GM23338 (cell line): ENCODE measurements around the gene SNRNP48. TPM values are rescaled to one million over a fixed set of nuclear protein-coding genes. Genes with fewer than 3 reads are reported as not detected.

Experiments
- ATAC-seq: fragments of 200-7000 bp; cut with Tn5 transposase; 3 replicates; pipeline ENCODE4 v1.9.1; 2020
- DNase-seq: peaks from one replicate; pipeline ENCODE4 v3.0.0-alpha.2; 2015; ENCODE audit warnings: low spot score
- H2AFZ ChIP-seq: fragments of 200-600 bp; sonication (generic); 2 replicates; pipeline ENCODE4 v1.8.0; 2016; ENCODE audit warnings: antibody characterized with exemption, mild to moderate bottlenecking, moderate library complexity
- H3F3A ChIP-seq: fragments of 200-600 bp; sonication (generic); replicated peaks from 2 replicates; pipeline ENCODE4 v1.8.0; 2017; ENCODE audit warnings: antibody characterized with exemption, mixed run types, low read depth
- H3K27ac ChIP-seq: fragments of 200-600 bp; sonication (generic); 2 replicates; pipeline ENCODE4 v1.6.1; 2016; ENCODE audit warnings: low read depth
- H3K27me3 ChIP-seq: fragments of 200-600 bp; sonication (generic); 2 replicates; pipeline ENCODE4 v1.8.0; 2016; ENCODE audit warnings: mild to moderate bottlenecking, mixed run types, moderate library complexity; ENCODE audit not compliant: insufficient read depth
- H3K36me3 ChIP-seq: fragments of 200-600 bp; sonication (generic); 2 replicates; pipeline ENCODE4 v1.8.0; 2016; ENCODE audit warnings: mild to moderate bottlenecking; ENCODE audit not compliant: insufficient read depth
- H3K4me1 ChIP-seq: fragments of 200-600 bp; sonication (generic); 2 replicates; pipeline ENCODE4 v1.8.0; 2016; ENCODE audit warnings: mild to moderate bottlenecking, moderate library complexity; ENCODE audit not compliant: insufficient read depth
- H3K4me2 ChIP-seq: fragments of 200-600 bp; sonication (generic); 2 replicates; pipeline ENCODE4 v1.7.1; 2017; ENCODE audit warnings: mixed run types
- H3K4me3 ChIP-seq: fragments of 200-600 bp; sonication (generic); 2 replicates; pipeline ENCODE4 v1.6.1; 2016; ENCODE audit warnings: mixed run types
- H3K79me2 ChIP-seq: fragments of 200-600 bp; sonication (generic); replicated peaks from 2 replicates; pipeline ENCODE4 v1.8.0; 2017; ENCODE audit warnings: mild to moderate bottlenecking; ENCODE audit not compliant: insufficient read depth
- H3K9me2 ChIP-seq: fragments of 200-600 bp; sonication (generic); 2 replicates; pipeline ENCODE4 v1.8.0; 2017; ENCODE audit not compliant: insufficient read depth
- H4K20me1 ChIP-seq: fragments of 200-600 bp; sonication (generic); replicated peaks from 2 replicates; pipeline ENCODE4 v1.8.0; 2017; ENCODE audit warnings: mild to moderate bottlenecking; ENCODE audit not compliant: insufficient read depth
- H3K27ac Mint-ChIP-seq: 2 replicates; pipeline ENCODE4 v1.8.0; 2020; ENCODE audit warnings: inconsistent platforms, mild to moderate bottlenecking, moderate library complexity, mixed read lengths
- H3K27me3 Mint-ChIP-seq: 3 replicates; pipeline ENCODE4 v1.8.0; 2022; ENCODE audit warnings: low read depth, mild to moderate bottlenecking, moderate library complexity, mixed read lengths, inconsistent platforms; ENCODE audit not compliant: insufficient read depth, poor library complexity
- H3K36me3 Mint-ChIP-seq: 3 replicates; pipeline ENCODE4 v1.8.0; 2021; ENCODE audit warnings: low read depth, mild to moderate bottlenecking, inconsistent platforms, moderate library complexity, mixed read lengths
- H3K4me1 Mint-ChIP-seq: 3 replicates; pipeline ENCODE4 v1.8.0; 2020; ENCODE audit warnings: mild to moderate bottlenecking, inconsistent platforms, mixed read lengths
- H3K4me3 Mint-ChIP-seq: 3 replicates; pipeline ENCODE4 v1.8.0; 2021; ENCODE audit warnings: moderate library complexity, mild to moderate bottlenecking, inconsistent platforms, mixed read lengths
- H3K9me3 Mint-ChIP-seq: 3 replicates; pipeline ENCODE4 v1.8.0; 2020; ENCODE audit warnings: moderate library complexity, mild to moderate bottlenecking, inconsistent platforms, mixed read lengths
- CREB1 ChIP-seq: fragments of 250-450 bp; sonication (Bioruptor Pico); IDR thresholded peaks from 2 replicates; pipeline ENCODE4 v1.5.0; 2020; ENCODE audit warnings: low read depth, mild to moderate bottlenecking, moderate library complexity
- CTCF ChIP-seq, 2 experiments: fragments of 200-600 bp in 1 of 2; sonication (generic) in 1 of 2; conservative IDR thresholded peaks; 2 replicates each; pipeline versions ENCODE4 v1.5.1 to v1.6.1; 2016 to 2017; ENCODE audit warnings: antibody characterized with exemption in 2 of 2, low read depth in 2 of 2, mild to moderate bottlenecking in 2 of 2, moderate library complexity in 1 of 2
- ETS1 ChIP-seq: IDR thresholded peaks from 2 replicates; pipeline ENCODE4 v1.6.1; 2016; ENCODE audit warnings: antibody characterized with exemption
- EZH2 ChIP-seq: fragments of 200-600 bp; sonication (generic); IDR thresholded peaks from one replicate; pipeline ENCODE4 v1.8.0; 2017; ENCODE audit warnings: antibody characterized with exemption, mild to moderate bottlenecking, low read depth; ENCODE audit not compliant: unreplicated experiment
- EZH2phosphoT487 ChIP-seq: fragments of 200-600 bp; sonication (generic); IDR thresholded peaks from one replicate; pipeline ENCODE4 v1.8.1; 2018; ENCODE audit warnings: antibody characterized with exemption; ENCODE audit not compliant: unreplicated experiment
- JUNB ChIP-seq: IDR thresholded peaks from one replicate; pipeline ENCODE4 v1.6.1; 2016; ENCODE audit warnings: antibody characterized with exemption; ENCODE audit not compliant: unreplicated experiment
- NANOG ChIP-seq: IDR thresholded peaks from 2 replicates; pipeline ENCODE4 v1.6.1; 2016; ENCODE audit warnings: antibody characterized with exemption, borderline replicate concordance
- POLR2AphosphoS5 ChIP-seq: IDR thresholded peaks from 2 replicates; pipeline ENCODE4 v1.6.1; 2016; ENCODE audit warnings: antibody characterized with exemption, low read depth
- REST ChIP-seq: IDR thresholded peaks from one replicate; pipeline ENCODE4 v1.6.1; 2018; ENCODE audit warnings: antibody characterized with exemption; ENCODE audit not compliant: unreplicated experiment
- STAT1 ChIP-seq: IDR thresholded peaks from one replicate; pipeline ENCODE4 v1.6.1; 2016; ENCODE audit warnings: antibody characterized with exemption; ENCODE audit not compliant: unreplicated experiment
- ZNF114 ChIP-seq: fragments of 250-450 bp; sonication (Bioruptor Pico); IDR thresholded peaks from 2 replicates; pipeline ENCODE4 v1.5.0; 2020; ENCODE audit warnings: mild to moderate bottlenecking, moderate library complexity
- ZNF331 ChIP-seq: fragments of 250-450 bp; sonication (Bioruptor Pico); IDR thresholded peaks from 2 replicates; pipeline ENCODE4 v1.5.0; 2020; ENCODE audit warnings: low read depth, mild to moderate bottlenecking, moderate library complexity
- ZNF462 ChIP-seq: fragments of 250-450 bp; sonication (Bioruptor Pico); IDR thresholded peaks from 2 replicates; pipeline ENCODE4 v1.5.0; 2020; ENCODE audit warnings: mild to moderate bottlenecking, moderate library complexity
- polyA plus RNA-seq: library from polyadenylated mRNA; unstranded; fragments of >200 nt; fragmentation: Nextera tagmentation; extraction: Ambion mirVana; gene quantifications from 2 replicates; pipeline ENCODE4 v1.2.1, GENCODE V29; 2016
- total RNA-seq: library from RNA; depleted of rRNA; stranded (reverse); fragments of >200 nt; shearing (Covaris generic); gene quantifications from 2 replicates; pipeline ENCODE4 v1.2.3, GENCODE V29; 2014

SNRNP48 gene
- total and polyA plus RNA-seq, 2 experiments from 2014 or later = 17.2 to 23.9 TPM

GRCh38 chr6:7547315-7547714, 42.7 kb upstream of the SNRNP48 start (continued):
- TF ChIP-seq CREB1 (CRISPR knock-in tag) (no peak), ZNF331 (CRISPR knock-in tag) (no peak), NANOG (no peak), STAT1 (no peak)

- peaks cover 10% of the 10 kb centered on the region; the same call in 1 of the 2 replicates for H3K79me2 ChIP-seq
- H2AFZ ChIP-seq = no peak overlapping the region
- Mint-ChIP-seq H3K4me1 (peaks cover 36% of the 10 kb centered on the region), H3K27me3 (no peaks in the 10 kb centered on the region), H3K36me3 (peaks cover 3% of the 10 kb centered on the region), H3K27ac (no peak overlapping the region), H3K4me3 (no peak overlapping the region), H3K9me3 (no peaks in the 10 kb centered on the region)
- no peaks in the 10 kb centered on the region; the same call in 1 of the 2 replicates for H3K27me3 ChIP-seq
- H3K36me3 ChIP-seq = no peaks in the 10 kb centered on the region
- H4K20me1 ChIP-seq = no peaks in the 10 kb centered on the region
- TF ChIP-seq NANOG (no peak), ETS1 (no peak), EZH2 (no peak), STAT1 (no peak), ZNF114 (CRISPR knock-in tag) (no peak), ZNF462 (CRISPR knock-in tag) (no peak), EZH2phosphoT487 (no peak), REST (no peak), JUNB (no peak), CREB1 (CRISPR knock-in tag) (no peak), POLR2AphosphoS5 (no peak), CTCF (conservative IDR thresholded peaks at IDR 0.05; ENCODE audit: low read depth in 2 of 2) (no peak), ZNF331 (CRISPR knock-in tag) (no peak)
- H3K9me2 ChIP-seq = no peaks in the 10 kb centered on the region
- H3K4me3 ChIP-seq = no peak overlapping the region
- no peak for DNase-seq
- peaks cover 18% of the 10 kb centered on the region for H3K4me1 ChIP-seq
- H3K4me2 ChIP-seq = no peak overlapping the region
- no peaks in the 10 kb centered on the region for H3F3A ChIP-seq
- no peak overlapping the region for H3K27ac ChIP-seq
- no peak for ATAC-seq
These were observed 39.6 kb upstream of the SNRNP48 start for GRCh38 chr6:7550433-7550801.
